Endothelial cell of umbilical vein (primary cell): ENCODE measurements around the gene SCN4A. TPM values are rescaled to one million over a fixed set of nuclear protein-coding genes. Genes with fewer than 3 reads are reported as not detected.

Source experiments
- BruUV-seq: library from RNA; stranded (reverse); fragments of 400-500 nt; replicated peaks from 2 replicates; lab custom pipeline; 2021; lab: Mats Ljungman, UMichigan
- CTCF ChIA-PET: fragments of 300-600, 350-600 bp; sonication (Branson Sonifier 250); formaldehyde crosslinking; loops from one replicate; lab custom pipeline; 2021; ENCODE audit warnings: antibody characterized with exemption, inconsistent platforms; lab: Charles Lee
- POLR2A ChIA-PET: fragments of 300-600, 350-600 bp; sonication (Branson Sonifier 250); formaldehyde crosslinking; loops from one replicate; lab custom pipeline; 2021; ENCODE audit warnings: antibody characterized with exemption, inconsistent platforms; lab: Charles Lee
- DNase-seq: peaks from one replicate; pipeline ENCODE4 v3.0.0-alpha.2; 2011; ENCODE audit warnings: low read depth, low spot score
- FAIRE-seq: peaks from 2 replicates; lab custom pipeline; 2011; peaks lifted over from hg19 to GRCh38; lab: Jason Lieb, UNC
- H2AFZ ChIP-seq: 2 replicates; pipeline ENCODE4 v1.6.0; 2012; ENCODE audit warnings: low read depth, low read length, control low read depth, inconsistent platforms
- H3K27ac ChIP-seq: 2 replicates; pipeline ENCODE4 v1.5.1; 2011; ENCODE audit warnings: low read depth, mild to moderate bottlenecking, control low read depth, low read length, moderate library complexity; ENCODE audit not compliant: insufficient read depth
- H3K27me3 ChIP-seq, 2 experiments: 2 replicates each; pipeline versions ENCODE4 v1.6.0 to v1.6.1; 2011; ENCODE audit warnings: low read length in 2 of 2, mixed read lengths in 1 of 2; ENCODE audit not compliant: control insufficient read depth in 2 of 2, insufficient read depth in 2 of 2
- H3K36me3 ChIP-seq, 2 experiments: 2 replicates in 1 of 2; 3 replicates in 1 of 2; pipeline ENCODE4 v1.5.1; 2011; ENCODE audit warnings: low read length in 2 of 2, mild to moderate bottlenecking in 1 of 2, moderate library complexity in 1 of 2; ENCODE audit not compliant: control insufficient read depth in 2 of 2, insufficient read depth in 2 of 2; ENCODE audit errors: extremely low read depth in 1 of 2
- H3K4me1 ChIP-seq: 3 replicates; pipeline ENCODE4 v1.5.1; 2011; ENCODE audit warnings: mild to moderate bottlenecking, low read length; ENCODE audit not compliant: control insufficient read depth, insufficient read depth; ENCODE audit errors: extremely low read depth
- H3K4me2 ChIP-seq: 2 replicates; pipeline ENCODE4 v1.6.1; 2011; ENCODE audit warnings: low read length, control low read depth, mixed read lengths; ENCODE audit not compliant: insufficient read depth
- H3K4me3 ChIP-seq, 3 experiments: fragments of 200-600 bp in 1 of 3; sonication (generic), shearing (Covaris generic) in 1 of 3; replicated peaks in 1 of 3; 2 replicates each; pipeline ENCODE4 v1.5.1; 2011 to 2016; ENCODE audit warnings: control low read depth in 3 of 3, low read length in 3 of 3, mild to moderate bottlenecking in 2 of 3, inconsistent platforms in 1 of 3, low read depth in 1 of 3, moderate library complexity in 1 of 3; ENCODE audit not compliant: insufficient read depth in 1 of 3
- H3K79me2 ChIP-seq: 2 replicates; pipeline ENCODE4 v1.6.0; 2012; ENCODE audit warnings: low read length, inconsistent platforms; ENCODE audit not compliant: control insufficient read depth, insufficient read depth
- H3K9ac ChIP-seq: replicated peaks from 2 replicates; pipeline ENCODE3; 2011; ENCODE audit warnings: low read length, control low read depth; ENCODE audit not compliant: insufficient read depth; ENCODE audit errors: extremely low read depth
- H3K9me1 ChIP-seq: replicated peaks from 3 replicates; pipeline ENCODE4 v1.6.0; 2011; ENCODE audit warnings: mild to moderate bottlenecking, low read length; ENCODE audit not compliant: control insufficient read depth, insufficient read depth; ENCODE audit errors: extremely low read depth
- H3K9me3 ChIP-seq: replicated peaks from 2 replicates; pipeline ENCODE4 v1.5.1; 2012; ENCODE audit warnings: low read length, inconsistent platforms; ENCODE audit not compliant: control insufficient read depth, insufficient read depth
- H4K20me1 ChIP-seq: replicated peaks from 2 replicates; pipeline ENCODE3; 2011; ENCODE audit warnings: mild to moderate bottlenecking, low read length; ENCODE audit not compliant: control insufficient read depth, insufficient read depth; ENCODE audit errors: extremely low read depth
- CTCF ChIP-seq, 2 donors: IDR thresholded peaks; 1 replicate in 1 of 2; 2 replicates in 1 of 2; pipeline ENCODE4 v1.5.1; 2011; ENCODE audit warnings: low read length in 2 of 2, mild to moderate bottlenecking in 2 of 2, moderate library complexity in 2 of 2, control low read depth in 1 of 2, inconsistent platforms in 1 of 2, low read depth in 1 of 2; ENCODE audit not compliant: insufficient read depth in 1 of 2; ENCODE audit errors: extremely low read depth in 1 of 2
- EZH2 ChIP-seq: IDR thresholded peaks from 2 replicates; pipeline ENCODE4 v1.6.1; 2012; ENCODE audit warnings: borderline replicate concordance, low read depth, mild to moderate bottlenecking, moderate library complexity, low read length, inconsistent platforms; ENCODE audit not compliant: severe bottlenecking
- FOS ChIP-seq: IDR thresholded peaks from 2 replicates; pipeline ENCODE4 v1.6.1; 2011; ENCODE audit warnings: mild to moderate bottlenecking, low read length, moderate library complexity, borderline replicate concordance; ENCODE audit not compliant: insufficient read depth
- GATA2 ChIP-seq: IDR thresholded peaks from 2 replicates; pipeline ENCODE4 v1.7.0; 2011; ENCODE audit warnings: low read depth, mild to moderate bottlenecking, moderate library complexity, mixed read lengths, low read length; ENCODE audit not compliant: insufficient read length, insufficient read depth
- JUN ChIP-seq: IDR thresholded peaks from 2 replicates; pipeline ENCODE4 v1.6.1; 2011; ENCODE audit warnings: borderline replicate concordance, low read depth; ENCODE audit not compliant: insufficient read length, insufficient read depth
- MAX ChIP-seq: IDR thresholded peaks from 2 replicates; pipeline ENCODE4 v1.6.1; 2011; ENCODE audit not compliant: insufficient read depth, insufficient read length
- MYC ChIP-seq: IDR thresholded peaks from one replicate; pipeline ENCODE4 v1.6.1; 2011; ENCODE audit warnings: mild to moderate bottlenecking, low read depth, low read length
- POLR2A ChIP-seq: IDR thresholded peaks from 2 replicates; pipeline ENCODE4 v1.6.1; 2012; ENCODE audit warnings: low read depth, mild to moderate bottlenecking, control low read depth, low read length
- POLR2AphosphoS5 ChIP-seq: IDR thresholded peaks from 2 replicates; pipeline ENCODE4 v1.6.1; 2012; ENCODE audit warnings: low read depth, mild to moderate bottlenecking, control low read depth, low read length, moderate library complexity; ENCODE audit not compliant: insufficient read depth
- dilution Hi-C: fragments of 300-500 bp; cut with MboI; formaldehyde crosslinking; loops from one replicate; pipeline ENCODE4 v1.15.0; 2019; ENCODE audit warnings: low sequenced_read_pairs; ENCODE audit not compliant: extremely low pct_ligation_motif_present
- intact Hi-C: fragments of 100-400 bp; cut with micrococcal nuclease; formaldehyde crosslinking; loops from one replicate; pipeline ENCODE4 v1.10.0; 2022
- polyA plus RNA-seq, 4 experiments: library from polyadenylated mRNA; depleted of rRNA in 3 of 4; stranded (reverse) in 3 of 4; unstranded in 1 of 4; fragments of >200 nt; gene quantifications; 2 replicates each; pipeline versions ENCODE4 v1.2.1 to v1.2.3, GENCODE V29; 2011 to 2012; ENCODE audit warnings: missing spikeins in 1 of 4
- total RNA-seq: library from RNA; stranded (reverse); gene quantifications from 2 replicates; pipeline ENCODE4 v1.2.3, GENCODE V29; 2021

The SCN4A gene
- total and polyA plus RNA-seq, 2 donors (not counting 3 experiments of a cell fraction or from before 2014, with no cell fraction given) = 0.01 to 0.40 TPM

- Histone ChIP-seq H3K27me3 (no peaks in the 10 kb centered on the region), H3K4me1 (peaks cover 80% of the 10 kb centered on the region), H4K20me1 (no peaks in the 10 kb centered on the region), H3K27ac (peak overlapping the region; percentile 91), H3K9ac (peak overlapping the region; percentile 91), H3K4me3 (peak overlapping the region; percentile 66 to 87 (median 73)), H3K36me3 (peaks cover 26 to 29% of the 10 kb centered on the region in 2 experiments), H3K4me2 (peak overlapping the region; percentile 91), H3K9me3 (no peaks in the 10 kb centered on the region), H2AFZ (no peak overlapping the region), H3K9me1 (no peaks in the 10 kb centered on the region), H3K79me2 (peaks cover 57% of the 10 kb centered on the region)
- BruUV-seq = TSS peak; percentile 69
- ChIA-PET POLR2A (interaction anchor here (0.7 to 3.1 kb wide), 8 partner anchors 11 to 142 kb away, joined by 3 to 32 read pairs (median 6); partner anchors contain the start of genes ERN1 and ICAM2), CTCF (interaction anchor here (1.5 to 6.8 kb wide), 9 partner anchors 12 to 166 kb away, joined by 4 to 140 read pairs (median 10); partner anchors contain the start of gene ICAM2)
- FAIRE-seq (peak; percentile 100), DNase-seq (peak; percentile 97)
- peak; percentile 100 for TF ChIP-seq GATA2
- peak; percentile 100 for TF ChIP-seq POLR2AphosphoS5
- no peak for TF ChIP-seq EZH2
- peak; percentile 93 for TF ChIP-seq MYC
- peak; percentile 68 for TF ChIP-seq FOS
- peak; percentile 85 for TF ChIP-seq JUN
- peak; percentile 94 for TF ChIP-seq MAX
- TF ChIP-seq CTCF (IDR thresholded peaks at IDR 0.05; ENCODE audit: extremely low read depth in 1 of 2, insufficient read depth in 1 of 2, low read depth in 1 of 2, low read length in 2 of 2) = no peak
- TF ChIP-seq POLR2A = peak; percentile 97
- dilution Hi-C loops = no loop called here
- intact Hi-C loops = loop anchor here (1.0 kb wide), 3 partner anchors 10 to 19 kb away; partner anchors contain the start of gene ICAM2
These were observed 33.8 kb upstream of the SCN4A start for GRCh38 chr17:64006361-64007088.
